ENCODE results near the gene TTC9C.
"Not testable (repeated sequence)": the region's sequence is repeated elsewhere in the genome, so short reads cannot be mapped to it uniquely, and the experiment has no call there.

Gene TTC9C

DNA sequence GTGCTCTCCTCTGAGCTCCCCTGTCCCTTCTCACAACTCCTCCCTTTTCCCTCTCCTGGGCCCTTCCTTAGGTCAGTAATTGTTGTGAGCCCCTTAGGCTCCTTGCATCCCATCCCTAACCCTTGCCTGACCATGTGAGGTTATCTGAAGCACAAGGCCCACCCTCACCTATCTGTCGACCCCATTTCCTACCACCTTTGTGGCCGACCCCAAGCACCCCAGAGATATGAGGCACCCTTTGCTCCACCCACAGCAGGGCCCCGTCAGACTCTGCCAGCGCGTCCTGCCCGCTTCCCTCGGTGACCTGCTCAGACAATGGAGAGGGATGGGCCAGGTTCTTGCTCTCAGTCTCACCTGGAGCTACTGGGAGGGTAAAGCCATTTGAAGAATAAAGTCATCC, 19.5 kb upstream of the TTC9C start:
- DNase-seq (ENCODE audit: low read depth, low spot score) = no peak

DNA sequence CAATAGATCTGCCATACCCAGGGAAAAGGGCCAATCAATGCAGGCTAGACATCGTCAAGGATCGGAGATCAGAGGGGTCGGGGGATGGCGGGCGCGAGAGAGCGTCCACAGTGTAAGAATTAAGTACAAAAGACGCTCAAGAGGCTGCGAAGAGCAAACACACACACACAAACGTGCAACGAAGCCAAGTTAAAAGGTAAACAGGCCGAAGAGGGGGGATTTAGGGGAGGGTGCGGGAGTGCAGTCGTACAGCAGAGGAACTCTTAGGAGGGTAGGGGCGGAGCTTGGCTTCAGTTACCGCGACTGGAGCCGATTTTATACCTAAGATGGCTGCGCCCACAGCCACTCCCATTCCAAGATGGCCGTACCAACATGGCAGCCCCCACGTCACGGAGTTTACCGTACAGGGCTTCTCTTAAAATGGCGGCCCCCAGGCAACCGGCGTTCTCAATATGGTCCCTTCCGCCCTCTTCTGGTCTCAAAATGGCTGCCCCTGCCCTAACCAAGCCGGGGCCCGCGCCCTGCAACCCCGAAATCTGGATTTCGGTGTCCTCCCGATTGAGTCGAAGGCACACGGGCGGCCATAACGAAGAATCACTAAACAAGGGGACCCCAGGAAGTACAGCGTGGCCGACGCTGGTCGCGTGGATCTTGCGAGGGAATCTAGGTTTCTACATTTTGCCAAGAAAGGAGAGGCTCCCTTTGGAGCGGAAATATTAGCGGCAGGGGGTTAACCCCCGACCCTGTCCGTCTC, 18.9 kb upstream of the TTC9C start:
- H3K4me3 ChIP-seq (ENCODE audit: low read length) = peak overlapping the region; percentile 79
- DNase-seq (ENCODE audit: low read depth, low spot score) = peak; percentile 98

More for the DNA sequence above, 19.5 kb upstream of the TTC9C start:
- H3K4me3 ChIP-seq (ENCODE audit: low read length) = peak overlapping the region; percentile 79

DNA sequence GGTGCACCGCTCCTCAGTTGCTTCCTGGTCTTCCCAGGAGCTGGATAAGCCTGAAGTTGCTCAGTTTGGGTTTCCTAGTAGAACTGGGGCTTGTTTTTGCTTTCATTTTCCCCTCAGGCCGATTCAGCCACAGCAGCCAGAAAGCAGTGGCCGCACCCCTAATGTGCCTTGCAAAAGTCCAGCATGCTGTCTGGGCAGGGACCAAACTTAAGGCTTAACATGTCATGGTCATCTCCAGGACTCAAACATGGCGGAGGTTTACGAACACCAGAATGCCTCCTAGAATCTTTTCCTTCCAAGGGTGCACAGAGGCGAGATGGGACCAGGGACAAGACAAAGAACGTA, 18.3 kb upstream of the TTC9C start:
- no peak for DNase-seq (ENCODE audit: low read depth, low spot score)
- H3K4me3 ChIP-seq (ENCODE audit: low read length) = peak overlapping the region; percentile 79

DNA sequence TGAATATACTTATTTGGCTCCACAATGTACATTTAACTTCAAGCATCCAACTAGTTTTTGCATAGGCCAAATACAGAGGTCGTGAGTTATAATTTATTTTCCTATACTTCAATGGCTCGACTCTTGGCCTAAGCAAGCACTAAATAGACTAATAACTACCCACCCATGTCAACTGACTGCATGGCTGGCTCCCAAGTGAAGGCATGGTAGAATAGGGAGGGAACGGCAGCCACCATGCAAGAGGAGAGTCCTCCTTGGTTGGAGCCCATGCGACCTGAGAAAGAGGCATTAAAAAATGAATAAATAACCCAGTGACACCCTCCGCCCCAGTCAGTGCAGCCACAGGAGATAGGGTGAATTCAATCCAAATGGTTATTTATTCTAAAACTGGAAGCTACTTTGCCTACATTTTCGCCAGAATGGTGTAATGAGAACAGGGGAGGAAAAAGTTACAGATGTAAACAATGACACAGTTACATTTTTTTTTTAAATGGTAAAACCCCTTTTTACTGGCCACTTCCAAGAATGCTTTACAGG, 15.9 kb upstream of the TTC9C start:
- no peak for DNase-seq (ENCODE audit: low read depth, low spot score)
- no peak overlapping the region for H3K4me3 ChIP-seq (ENCODE audit: low read length)

DNA sequence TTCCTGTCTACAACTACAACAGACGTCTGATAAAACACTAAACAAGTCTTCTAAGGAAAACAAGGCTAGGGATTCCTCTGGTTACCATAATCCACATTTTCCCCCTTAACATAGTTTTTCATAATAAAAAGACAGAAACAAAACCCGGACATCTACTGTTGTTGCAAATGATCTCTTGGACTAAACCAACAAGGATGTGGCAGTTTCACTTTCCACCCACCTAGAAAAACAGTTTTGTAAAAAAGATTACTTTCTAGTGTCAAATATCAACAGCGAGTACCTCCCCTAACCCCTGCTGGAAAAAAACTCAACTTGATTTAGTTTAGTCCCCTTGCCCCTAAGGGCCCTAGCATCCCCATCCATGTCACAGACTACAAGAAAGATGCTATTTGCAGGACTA, 15.4 kb upstream of the TTC9C start:
- no peak overlapping the region for H3K4me3 ChIP-seq (ENCODE audit: low read length)
- DNase-seq (ENCODE audit: low read depth, low spot score) = no peak

DNA sequence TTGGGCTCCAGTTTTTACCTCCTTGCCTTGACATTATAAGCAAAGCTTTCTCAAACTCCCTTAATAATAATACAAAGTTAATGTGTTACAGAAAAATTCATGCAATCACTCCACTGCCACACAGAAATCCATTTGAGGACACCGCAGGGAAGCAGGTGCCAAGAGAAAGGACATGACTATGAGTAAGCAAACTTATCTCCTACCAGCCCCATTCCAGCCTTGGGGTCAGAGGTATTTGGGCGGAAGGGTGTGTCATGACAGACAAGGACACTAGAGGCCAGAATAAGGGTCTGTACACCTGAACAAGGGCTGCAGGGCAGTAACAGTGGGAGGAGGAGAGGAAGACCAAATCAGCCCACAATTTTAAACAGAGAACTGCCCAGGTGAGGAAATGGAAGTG, 14.9 kb upstream of the TTC9C start:
- H3K4me3 ChIP-seq (ENCODE audit: low read length) = no peak overlapping the region
- no peak for DNase-seq (ENCODE audit: low read depth, low spot score)

DNA sequence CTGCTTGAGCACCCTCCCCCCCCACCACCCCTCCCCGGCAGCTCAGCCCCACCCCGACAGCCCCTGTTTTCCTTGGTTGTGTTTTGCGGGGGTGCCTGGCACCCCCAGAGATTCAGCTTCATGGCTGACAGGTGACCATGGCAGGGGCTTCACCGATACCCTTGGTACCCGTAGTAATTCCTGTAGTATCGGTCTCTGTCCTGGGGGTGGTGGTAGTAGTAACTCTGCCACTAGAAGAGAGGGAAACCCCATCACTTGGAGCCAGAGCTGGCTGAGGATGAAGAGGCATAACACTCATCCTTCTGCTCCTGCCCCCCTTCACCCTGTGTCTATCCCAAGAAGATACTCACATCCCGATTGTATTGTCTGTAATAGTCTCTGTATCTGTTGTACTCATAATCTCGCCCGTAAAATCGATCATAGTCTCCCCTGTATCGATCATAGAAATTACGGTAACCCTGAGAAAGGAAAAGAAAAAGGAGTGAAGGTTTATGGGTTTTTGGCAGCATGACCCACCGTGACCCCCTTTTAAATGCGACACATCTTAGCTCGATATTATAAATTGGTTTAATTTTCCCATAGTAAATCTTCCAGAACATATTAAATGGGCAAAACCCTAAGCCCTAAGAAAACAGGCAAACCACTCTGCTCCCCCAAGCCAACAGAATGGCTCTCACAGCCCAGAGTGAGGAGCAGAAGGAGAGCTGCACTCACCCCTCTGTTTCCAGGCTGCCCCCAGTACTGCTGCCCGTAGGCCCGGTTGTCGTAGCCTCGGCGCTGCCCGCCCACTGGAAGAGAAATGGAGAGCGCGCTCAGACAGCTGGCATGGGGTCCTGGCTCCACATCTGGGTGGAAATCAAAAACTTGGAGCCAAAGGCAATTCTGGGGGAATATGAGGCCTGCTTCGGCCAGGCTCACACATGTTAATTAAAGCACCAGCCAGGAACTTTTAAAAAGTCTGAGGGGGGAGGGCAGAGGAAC, 12.8 kb upstream of the TTC9C start:
- H3K4me3 ChIP-seq (ENCODE audit: low read length) = no peak overlapping the region

DNA sequence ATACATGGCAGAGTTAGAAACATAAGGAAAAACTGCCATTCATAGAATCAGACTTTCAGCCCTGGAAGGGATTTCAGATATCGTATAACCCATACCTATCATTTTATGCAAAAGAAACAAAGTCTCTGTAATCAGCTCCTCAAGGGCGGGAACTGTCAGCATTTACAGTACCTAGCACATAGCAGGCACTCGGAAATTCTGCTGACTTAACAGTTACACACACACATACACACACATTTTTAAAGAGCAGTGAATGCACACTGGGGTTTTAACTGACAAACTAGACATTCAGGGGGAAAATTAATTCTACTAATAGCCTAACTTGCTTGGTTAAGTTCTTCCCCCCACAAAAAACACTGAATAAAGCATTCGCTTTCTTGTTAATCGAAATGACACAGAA, 12.1 kb upstream of the TTC9C start:
- no peak overlapping the region for H3K4me3 ChIP-seq (ENCODE audit: low read length)
- no peak for DNase-seq (ENCODE audit: low read depth, low spot score)

More for the DNA sequence above, 12.8 kb upstream of the TTC9C start:
- DNase-seq (ENCODE audit: low read depth, low spot score) = no peak

DNA sequence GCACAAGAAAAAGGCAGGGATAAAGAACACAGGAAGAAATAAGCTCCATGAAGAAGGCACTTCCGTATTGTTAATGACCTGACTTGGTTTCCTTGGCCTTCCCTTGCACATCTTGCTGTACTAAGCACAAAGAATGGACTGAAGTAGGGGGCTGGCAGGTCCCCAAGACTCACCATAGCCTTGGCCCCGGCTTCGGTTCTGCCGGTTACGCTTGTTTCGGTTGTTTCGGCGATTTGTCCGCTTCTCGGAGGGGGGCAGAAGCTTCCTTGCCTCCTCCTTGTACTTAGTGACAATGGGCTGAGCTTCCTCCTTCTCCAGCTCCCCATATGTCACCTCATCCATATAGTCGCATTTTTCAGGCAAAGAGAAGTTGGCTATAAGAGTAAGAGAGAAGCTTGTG, 11.5 kb upstream of the TTC9C start:
- no peak for DNase-seq (ENCODE audit: low read depth, low spot score)
- H3K4me3 ChIP-seq (ENCODE audit: low read length) = no peak overlapping the region

DNA sequence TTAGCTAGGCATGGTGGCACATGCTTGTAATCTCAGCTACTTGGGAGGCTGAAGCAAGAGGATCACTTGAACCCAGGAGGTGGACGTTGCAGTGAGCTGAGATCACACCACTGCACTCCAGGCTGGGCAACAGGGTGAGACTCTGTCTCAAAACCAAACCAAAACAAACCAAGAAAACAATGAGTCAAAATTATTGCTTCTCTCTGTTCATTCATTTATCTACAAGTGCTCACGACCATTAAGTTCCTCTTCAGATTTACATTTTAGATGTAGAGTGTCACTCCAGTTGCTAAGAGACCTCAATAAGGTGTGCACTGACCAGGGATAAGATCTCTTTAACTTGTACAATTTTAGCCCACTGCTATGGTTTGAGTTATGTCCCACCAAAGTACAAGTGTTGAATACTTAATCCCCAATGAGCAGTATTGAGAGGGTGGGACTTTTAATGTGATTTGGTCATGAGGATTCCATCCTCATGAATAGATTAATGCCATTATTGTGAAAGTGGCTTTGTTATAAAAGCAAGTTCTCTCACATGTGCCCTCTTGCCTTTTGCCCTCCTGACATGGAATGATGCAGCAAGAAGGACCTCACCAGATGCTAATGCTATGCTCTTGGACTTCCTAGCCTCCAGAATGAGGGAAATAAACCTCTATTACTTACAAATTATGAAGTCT, 8.8 kb upstream of the TTC9C start:
- no peak overlapping the region for H3K4me3 ChIP-seq (ENCODE audit: low read length)
- DNase-seq (ENCODE audit: low read depth, low spot score) = no peak

DNA sequence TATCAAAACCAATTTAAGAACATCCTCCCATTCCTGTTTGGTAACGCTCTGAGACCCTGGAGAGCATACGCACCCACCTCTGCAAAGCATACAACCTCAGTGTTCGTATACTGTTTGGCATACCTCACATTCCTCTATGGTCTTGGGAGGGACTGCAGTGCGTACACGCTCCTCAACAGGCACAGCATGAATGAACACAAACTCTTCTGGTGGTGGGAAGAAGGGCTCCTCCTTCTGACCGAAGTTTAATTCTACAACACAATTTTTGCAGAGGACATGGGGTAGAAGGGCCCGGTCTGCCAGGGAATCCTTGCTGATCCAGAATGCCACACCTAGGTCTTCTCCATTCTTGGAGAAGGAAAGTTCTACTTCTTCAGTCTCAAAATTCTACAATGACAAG, 6.3 kb upstream of the TTC9C start:
- no peak for DNase-seq (ENCODE audit: low read depth, low spot score)
- H3K4me3 ChIP-seq (ENCODE audit: low read length) = no peak overlapping the region

DNA sequence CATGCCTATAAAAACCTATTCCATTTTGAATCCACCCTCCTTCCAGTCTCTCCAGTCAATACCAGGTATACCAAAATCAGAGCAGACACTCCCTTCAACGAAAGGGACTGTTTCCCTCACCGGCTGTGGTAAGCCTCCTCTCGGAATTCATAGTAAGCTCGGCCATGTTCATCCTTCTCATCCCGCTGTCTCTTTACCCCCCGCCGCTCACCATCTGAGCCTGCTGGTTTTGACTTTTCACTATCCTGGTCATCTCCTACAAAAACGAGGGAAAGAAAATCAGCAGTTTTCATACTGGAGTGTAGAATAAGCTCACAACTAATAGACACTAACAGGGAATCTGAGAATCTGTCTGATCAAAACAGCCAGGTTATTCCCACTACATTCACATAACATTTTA, 4.1 kb upstream of the TTC9C start:
- H3K4me3 ChIP-seq (ENCODE audit: low read length) = no peak overlapping the region
- DNase-seq (ENCODE audit: low read depth, low spot score) = no peak

DNA sequence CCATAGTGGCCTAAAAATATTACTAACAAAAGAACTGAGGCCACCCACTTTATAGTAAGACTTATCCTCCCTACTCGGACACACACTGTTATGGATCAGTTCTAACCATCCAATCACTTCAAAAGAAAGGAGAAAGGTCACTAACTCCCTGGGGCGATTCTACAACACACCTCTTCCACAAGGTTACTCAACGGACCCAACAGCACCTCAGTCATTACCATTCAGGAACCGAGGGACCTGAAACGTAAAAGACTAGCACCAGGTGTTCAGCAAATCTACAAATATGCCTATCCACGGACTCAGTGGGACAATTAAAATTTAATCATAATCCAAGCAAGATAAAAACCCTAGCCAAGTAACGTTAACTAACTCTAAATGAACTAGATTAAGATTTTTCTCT, 2.6 kb upstream of the TTC9C start:
- peak overlapping the region; percentile 78 for H3K4me3 ChIP-seq (ENCODE audit: low read length)
- DNase-seq (ENCODE audit: low read depth, low spot score) = no peak

DNA sequence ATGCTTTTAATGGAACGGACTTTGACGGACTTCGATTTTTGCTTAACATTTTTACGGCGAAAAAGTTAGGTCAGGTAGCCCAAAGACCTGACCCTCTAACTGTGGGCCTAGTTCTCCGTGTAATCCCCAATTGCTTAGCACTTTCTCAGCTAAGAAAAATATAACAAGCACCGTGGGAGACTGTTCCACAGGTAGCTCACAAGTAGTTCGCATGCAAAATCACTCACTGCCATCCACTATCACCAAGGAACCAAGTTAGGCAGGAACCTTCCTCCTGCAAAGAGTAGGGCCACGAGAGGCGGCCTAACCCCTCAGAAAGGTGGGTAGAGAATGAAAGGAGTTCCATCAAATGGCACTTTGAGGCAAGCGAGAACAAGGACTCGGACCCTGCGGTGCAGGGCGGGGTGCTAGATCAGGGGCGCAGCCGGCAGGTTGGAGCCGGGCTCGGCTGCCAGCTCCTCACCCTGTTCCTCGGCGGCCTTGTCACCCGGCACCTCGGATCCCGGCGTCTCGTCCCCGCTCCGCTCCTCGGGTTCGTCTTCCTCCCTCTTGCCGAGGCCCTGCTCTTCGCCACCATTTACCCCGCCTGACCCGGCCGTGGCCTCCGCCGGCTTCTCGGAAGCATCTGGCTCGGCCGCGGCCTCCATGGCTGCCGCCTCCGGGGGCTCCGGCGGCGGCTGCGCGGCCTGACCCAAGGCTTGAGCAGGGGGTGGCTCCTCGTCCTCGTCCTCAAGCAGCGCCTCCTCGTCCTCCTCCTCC, 2.0 kb upstream of the TTC9C start:
- DNase-seq (ENCODE audit: low read depth, low spot score) = no peak
- peak overlapping the region; percentile 78 for H3K4me3 ChIP-seq (ENCODE audit: low read length)

DNA sequence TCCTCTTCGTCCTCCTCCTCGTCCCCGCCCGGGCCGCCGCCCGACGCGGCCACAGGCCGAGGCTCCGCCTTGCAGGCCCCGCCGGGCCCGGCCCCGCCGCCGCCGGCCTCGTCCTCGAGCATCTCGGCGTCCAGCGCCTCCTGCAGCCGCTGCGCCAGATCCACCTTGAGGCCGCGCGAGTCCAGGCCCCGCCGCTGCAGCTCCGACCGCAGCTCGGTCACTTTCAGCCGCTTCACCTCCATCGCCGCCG, 1.4 kb upstream of the TTC9C start:
- no peak for DNase-seq (ENCODE audit: low read depth, low spot score)
- peak overlapping the region; percentile 78 for H3K4me3 ChIP-seq (ENCODE audit: low read length)

DNA sequence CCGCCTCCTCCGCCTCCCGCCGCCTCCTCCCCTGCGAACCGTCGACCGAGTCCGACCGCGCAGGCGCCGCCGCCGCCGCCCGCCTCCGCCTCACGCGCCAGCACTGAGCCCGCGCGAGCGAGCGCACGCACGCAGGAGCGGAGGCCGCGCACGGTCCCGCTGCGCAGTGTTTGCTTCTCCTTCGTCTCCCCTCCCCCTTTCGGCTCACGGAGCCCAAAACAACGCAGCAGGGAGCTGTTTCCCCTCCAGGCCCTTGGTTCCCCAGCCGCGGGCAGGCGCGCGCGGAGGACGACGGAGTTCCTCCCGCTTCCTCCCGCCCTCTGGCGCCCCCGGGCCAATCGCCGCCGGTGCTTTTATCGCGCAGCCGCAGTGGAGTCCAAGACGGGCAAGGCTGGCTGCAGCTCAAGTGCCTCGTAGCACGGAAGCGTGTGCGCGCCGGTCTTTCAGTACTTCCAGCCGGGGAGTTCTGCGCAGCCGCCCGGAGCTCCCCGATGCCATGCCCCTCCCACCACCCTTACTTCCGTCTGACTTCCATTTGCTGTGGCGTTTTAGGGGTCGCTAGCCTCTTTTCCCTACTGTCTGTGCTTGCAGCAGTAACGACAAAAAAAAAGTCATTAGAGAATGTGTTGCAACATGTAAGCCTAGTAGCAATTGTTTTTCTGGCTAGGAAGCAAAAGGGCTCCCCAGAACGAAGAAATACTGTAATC, 968 bp upstream of the TTC9C start, which contains the start of gene HNRNPUL2:
TSS of gene HNRNPUL2 (minus strand) at position 293 of the 707 bp plus-strand sequence. CDS start 301 bp downstream, outside the sequence.
- H3K4me3 ChIP-seq (ENCODE audit: low read length) = peak within 1 kb of the TSS; percentile 78
- DNase-seq (ENCODE audit: low read depth, low spot score) = peak; percentile 99

DNA sequence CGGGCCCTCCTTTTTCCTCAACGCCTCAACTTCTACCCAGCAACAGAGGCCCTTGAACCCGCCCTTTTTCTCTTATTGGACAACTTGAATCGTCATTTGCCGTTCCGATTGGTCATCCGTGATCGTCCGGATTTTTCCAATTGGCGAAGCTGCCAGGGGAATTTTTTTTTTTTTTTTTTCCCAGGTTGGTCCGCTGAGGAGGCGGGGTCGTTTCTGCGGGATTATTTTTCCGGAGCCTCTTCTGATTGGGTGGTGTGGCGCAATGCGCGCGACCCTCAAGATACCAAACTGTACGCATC, 465 bp upstream of the TTC9C start:
- peak; percentile 99 for DNase-seq (ENCODE audit: low read depth, low spot score)
- H3K4me3 ChIP-seq (ENCODE audit: low read length) = peak overlapping the region; percentile 78

DNA sequence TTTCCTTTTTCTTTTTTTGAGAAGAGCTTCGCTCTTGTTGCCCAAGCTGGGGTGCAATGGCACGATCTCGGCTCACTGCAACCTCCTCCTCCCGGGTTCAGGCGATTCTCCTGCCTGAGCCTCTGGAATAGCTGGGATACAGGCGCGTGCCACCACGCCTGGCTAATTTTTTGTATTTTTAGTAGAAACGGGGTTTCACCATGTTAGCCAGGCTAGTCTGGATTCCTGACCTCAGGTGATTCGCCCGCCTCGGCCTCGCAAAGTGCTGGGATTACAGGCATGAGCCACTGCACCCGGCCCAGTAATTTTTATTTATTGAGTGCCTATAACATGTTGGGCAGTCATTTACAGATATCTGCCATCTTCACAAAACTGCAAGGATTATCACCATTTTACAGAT, 1.8 kb downstream of the TTC9C start:
- peak overlapping the region; percentile 78 for H3K4me3 ChIP-seq (ENCODE audit: low read length)
- DNase-seq (ENCODE audit: low read depth, low spot score) = not testable (repeated sequence)

DNA sequence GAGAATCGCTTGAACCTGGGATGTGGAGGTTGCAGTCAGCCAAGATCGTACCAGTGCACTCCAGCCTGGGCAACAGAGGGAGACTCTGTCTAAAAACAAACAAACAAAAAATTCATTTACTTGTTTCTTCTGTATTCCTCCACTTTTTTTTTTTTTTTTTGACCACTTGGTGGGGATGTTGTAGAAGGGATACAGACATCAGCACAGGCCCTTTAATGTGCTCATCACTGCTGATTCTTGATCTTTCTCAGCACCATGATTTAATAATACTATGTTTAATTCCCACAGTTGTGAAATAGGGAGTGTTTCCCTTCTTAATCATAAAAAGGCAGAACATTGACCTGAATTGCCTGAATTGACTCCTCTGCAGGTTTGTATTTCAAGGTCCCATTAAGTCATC, 4.5 kb downstream of the TTC9C start:
- no peak for DNase-seq (ENCODE audit: low read depth, low spot score)
- no peak overlapping the region for H3K4me3 ChIP-seq (ENCODE audit: low read length)
